HepG2 (cell line): Measurements from ENCODE around the gene PRKCZ. TPM values are rescaled to one million over a fixed set of nuclear protein-coding genes. Genes with fewer than 3 reads are reported as not detected.

ENCODE experiments used
- CCDC6 ChIP-seq: sonication (generic); formaldehyde crosslinking; IDR thresholded peaks from 2 replicates; pipeline ENCODE4 v1.8.1; 2022; ENCODE audit warnings: mild to moderate bottlenecking, missing genetic modification reagents, moderate library complexity
- CSRNP1 ChIP-seq: sonication (generic); formaldehyde crosslinking; IDR thresholded peaks from 2 replicates; pipeline ENCODE4 v1.8.1; 2023; ENCODE audit warnings: mild to moderate bottlenecking, missing genetic modification reagents
- DDIT3 ChIP-seq: sonication (generic); formaldehyde crosslinking; IDR thresholded peaks from 2 replicates; pipeline ENCODE4 v1.4.0; 2020; ENCODE audit warnings: mild to moderate bottlenecking, missing genetic modification reagents
- HOXA5 ChIP-seq: sonication (generic); formaldehyde crosslinking; IDR thresholded peaks from 2 replicates; pipeline ENCODE4 v1.4.0; 2020; ENCODE audit warnings: missing genetic modification reagents
- KDM1A ChIP-seq: IDR thresholded peaks from 2 replicates; pipeline ENCODE4 v1.6.1; 2016; ENCODE audit warnings: missing compliant biosample characterization
- PAWR ChIP-seq: sonication (generic); formaldehyde crosslinking; IDR thresholded peaks from 2 replicates; pipeline ENCODE4 v1.4.0; 2020; ENCODE audit warnings: missing genetic modification reagents, mild to moderate bottlenecking, borderline replicate concordance
- PHF8 ChIP-seq: sonication (generic); formaldehyde crosslinking; IDR thresholded peaks from 2 replicates; pipeline ENCODE4 v1.5.0; 2020; ENCODE audit warnings: missing genetic modification reagents
- SYNCRIP ChIP-seq: fragments of 200-400 bp; formaldehyde crosslinking; IDR thresholded peaks from 2 replicates; pipeline ENCODE4 v1.6.1; 2018; ENCODE audit warnings: mild to moderate bottlenecking, low read depth, low read length; ENCODE audit not compliant: insufficient read depth
- THAP11 ChIP-seq: IDR thresholded peaks from 2 replicates; pipeline ENCODE4 v1.6.1; 2016; ENCODE audit warnings: missing biosample characterization, missing genetic modification reagents
- THAP9 ChIP-seq: sonication (generic); formaldehyde crosslinking; IDR thresholded peaks from 2 replicates; pipeline ENCODE4; 2020; ENCODE audit warnings: missing genetic modification reagents, mild to moderate bottlenecking, borderline replicate concordance
- TIGD3 ChIP-seq: sonication (generic); formaldehyde crosslinking; IDR thresholded peaks from 2 replicates; pipeline ENCODE4 v1.5.1; 2020; ENCODE audit warnings: mild to moderate bottlenecking, missing genetic modification reagents, borderline replicate concordance
- ZBTB3 ChIP-seq: sonication (generic); formaldehyde crosslinking; IDR thresholded peaks from 2 replicates; pipeline ENCODE4 v1.4.0; 2020; ENCODE audit warnings: low read depth, mild to moderate bottlenecking, moderate library complexity, missing genetic modification reagents, borderline replicate concordance
- ZMYM2 ChIP-seq: sonication (generic); formaldehyde crosslinking; IDR thresholded peaks from 2 replicates; pipeline ENCODE4 v1.8.0; 2022; ENCODE audit warnings: mild to moderate bottlenecking, missing genetic modification reagents
- ZNF124 ChIP-seq: sonication (generic); formaldehyde crosslinking; IDR thresholded peaks from 2 replicates; pipeline ENCODE4 v1.4.0; 2020; ENCODE audit warnings: missing genetic modification reagents
- ZNF160 ChIP-seq: sonication (generic); formaldehyde crosslinking; IDR thresholded peaks from 2 replicates; pipeline ENCODE4 v1.8.0; 2022; ENCODE audit warnings: mild to moderate bottlenecking, inconsistent platforms, missing genetic modification reagents
- ZNF281 ChIP-seq: sonication (generic); formaldehyde crosslinking; IDR thresholded peaks from 2 replicates; pipeline ENCODE4 v1.4.0; 2020; ENCODE audit warnings: missing genetic modification reagents, borderline replicate concordance
- ZNF382 ChIP-seq: sonication (generic); formaldehyde crosslinking; IDR thresholded peaks from 2 replicates; pipeline ENCODE4 v1.5.0; 2020; ENCODE audit warnings: missing genetic modification reagents, mild to moderate bottlenecking, borderline replicate concordance
- ZNF7 ChIP-seq: IDR thresholded peaks from 2 replicates; pipeline ENCODE4 v1.6.1; 2016; ENCODE audit warnings: missing biosample characterization, missing genetic modification reagents
- ZNF75D ChIP-seq: sonication (generic); formaldehyde crosslinking; IDR thresholded peaks from 2 replicates; pipeline ENCODE4 v1.8.1; 2023; ENCODE audit warnings: missing genetic modification reagents, mild to moderate bottlenecking, borderline replicate concordance
- ZNF773 ChIP-seq: sonication (generic); formaldehyde crosslinking; IDR thresholded peaks from 2 replicates; pipeline ENCODE4 v1.4.0; 2020; ENCODE audit warnings: missing genetic modification reagents, borderline replicate concordance
- ZNF878 ChIP-seq: sonication (generic); formaldehyde crosslinking; IDR thresholded peaks from 2 replicates; pipeline ENCODE4 v1.8.1; 2023; ENCODE audit warnings: mild to moderate bottlenecking, missing genetic modification reagents, moderate library complexity
- polyA plus RNA-seq, 8 experiments: library from polyadenylated mRNA; depleted of rRNA in 3 of 8; stranded (reverse) in 7 of 8; unstranded in 1 of 8; fragments of >200 nt; fragmentation: Illumina TruSeq in 4 of 8; extraction: Trizol in 4 of 8; gene quantifications; 2 replicates each; pipeline versions ENCODE4 v1.2.1 to v1.2.3, GENCODE V29; 2011 to 2016; ENCODE audit warnings: low read depth in 4 of 8, missing spikeins in 1 of 8, mixed read lengths in 1 of 8; ENCODE audit not compliant: insufficient read depth in 1 of 8
- total RNA-seq, 5 experiments: library from RNA; depleted of rRNA; stranded (reverse); fragments of >200 nt; fragmentation: Illumina TruSeq; extraction: Trizol; gene quantifications; 2 replicates each; pipeline ENCODE4 v1.2.3, GENCODE V29; 2016; ENCODE audit warnings: low read depth in 1 of 5

Gene PRKCZ
- total and polyA plus RNA-seq, 2 of the 13 experiments (the other 11 are each of a cell fraction or from before 2014, with no cell fraction given): 34.7 to 85.2 TPM

- TF ChIP-seq ZNF281 (CRISPR knock-in tag): no peak
- TF ChIP-seq THAP9 (CRISPR knock-in tag): no peak
- peak; percentile 54; the same call in 1 of the 2 replicates for TF ChIP-seq ZMYM2 (CRISPR knock-in tag)
- no peak for TF ChIP-seq KDM1A (CRISPR knock-in tag)
- TF ChIP-seq ZNF124 (CRISPR knock-in tag): no peak
- no peak for TF ChIP-seq ZBTB3 (CRISPR knock-in tag)
- no peak for TF ChIP-seq ZNF160
- TF ChIP-seq CSRNP1 (CRISPR knock-in tag): no peak
- no peak for TF ChIP-seq DDIT3 (CRISPR knock-in tag)
- TF ChIP-seq THAP11 (CRISPR knock-in tag): peak; percentile 25; the same call in 1 of the 2 replicates
- TF ChIP-seq ZNF878 (CRISPR knock-in tag): no peak
- TF ChIP-seq HOXA5 (CRISPR knock-in tag): no peak
- TF ChIP-seq ZNF7 (CRISPR knock-in tag): no peak
- no peak for TF ChIP-seq ZNF773 (CRISPR knock-in tag)
- peak; percentile 66; the same call in 1 of the 2 replicates for TF ChIP-seq PHF8
- TF ChIP-seq ZNF75D (CRISPR knock-in tag): no peak
- no peak for TF ChIP-seq TIGD3 (CRISPR knock-in tag)
- TF ChIP-seq CCDC6: no peak
- TF ChIP-seq PAWR: no peak
- no peak for TF ChIP-seq SYNCRIP
- no peak for TF ChIP-seq ZNF382
Observed at GRCh38 chr1:2046953-2047748, 3.1 kb upstream of the PRKCZ start (continued).
